CD14-positive monocyte (primary cell): Measurements from ENCODE around the gene PCA3. TPM values are rescaled to one million over a fixed set of nuclear protein-coding genes. Genes with fewer than 3 reads are reported as not detected.

Experiments
- DNase-seq, 3 donors: peaks; one replicate each; pipeline ENCODE4 v3.0.0-alpha.2; 2011 to 2022
- H2AFZ ChIP-seq: 2 replicates; pipeline ENCODE4 v1.6.0; 2012; ENCODE audit warnings: mild to moderate bottlenecking, low read depth, low read length, inconsistent platforms; ENCODE audit not compliant: insufficient read depth, poor library complexity, severe bottlenecking
- H3K27ac ChIP-seq, 2 donors: 1 replicate in 1 of 2; 2 replicates in 1 of 2; pipeline ENCODE4 v1.5.1; 2012 to 2013; ENCODE audit warnings: low read length in 2 of 2, control low read depth in 1 of 2, inconsistent platforms in 1 of 2, low read depth in 1 of 2, mild to moderate bottlenecking in 1 of 2
- H3K27me3 ChIP-seq, 2 donors: one replicate each; pipeline versions ENCODE4 v1.6.0 to v1.6.1; 2011 to 2013; ENCODE audit warnings: low read length in 2 of 2; ENCODE audit not compliant: control insufficient read depth in 2 of 2, insufficient read depth in 2 of 2
- H3K36me3 ChIP-seq, 2 donors: replicated peaks in 1 of 2; 1 replicate in 1 of 2; 2 replicates in 1 of 2; pipeline versions ENCODE4 v1.5.1 to v1.6.1; 2012 to 2013; ENCODE audit warnings: low read length in 2 of 2, control low read depth in 1 of 2, inconsistent platforms in 1 of 2, mild to moderate bottlenecking in 1 of 2; ENCODE audit not compliant: insufficient read depth in 2 of 2, control insufficient read depth in 1 of 2
- H3K4me1 ChIP-seq, 2 donors: 1 replicate in 1 of 2; 2 replicates in 1 of 2; pipeline versions ENCODE4 v1.5.1 to v1.6.1; 2012 to 2013; ENCODE audit warnings: low read length in 2 of 2, control low read depth in 1 of 2, inconsistent platforms in 1 of 2, mild to moderate bottlenecking in 1 of 2, moderate library complexity in 1 of 2; ENCODE audit not compliant: insufficient read depth in 2 of 2, control insufficient read depth in 1 of 2
- H3K4me2 ChIP-seq: replicated peaks from 2 replicates; pipeline ENCODE3; 2012; ENCODE audit warnings: low read length, moderate library complexity, mild to moderate bottlenecking; ENCODE audit not compliant: poor library complexity, severe bottlenecking; ENCODE audit errors: extremely low read depth
- H3K4me3 ChIP-seq, 3 experiments: fragments of 200-600 bp in 1 of 3; sonication (generic) in 1 of 3; replicated peaks in 1 of 3; 1 replicate in 2 of 3; 2 replicates in 1 of 3; pipeline ENCODE4 v1.5.1; 2011 to 2013; ENCODE audit warnings: low read length in 3 of 3, mild to moderate bottlenecking in 3 of 3, control low read depth in 2 of 3, low read depth in 2 of 3, inconsistent platforms in 1 of 3, moderate library complexity in 1 of 3
- H3K79me2 ChIP-seq: 2 replicates; pipeline ENCODE4 v1.6.0; 2012; ENCODE audit warnings: mild to moderate bottlenecking, control low read depth, inconsistent platforms, low read length, moderate library complexity; ENCODE audit not compliant: insufficient read depth
- H3K9ac ChIP-seq: 2 replicates; pipeline ENCODE4 v1.6.0; 2017; ENCODE audit warnings: low read length, mild to moderate bottlenecking; ENCODE audit not compliant: insufficient read depth, poor library complexity, severe bottlenecking
- H3K9me3 ChIP-seq, 2 donors: replicated peaks in 1 of 2; 1 replicate in 1 of 2; 2 replicates in 1 of 2; pipeline versions ENCODE4 v1.5.1 to v1.6.1; 2012 to 2013; ENCODE audit warnings: low read length in 2 of 2, control low read depth in 1 of 2; ENCODE audit not compliant: control insufficient read depth in 1 of 2, insufficient read depth in 1 of 2
- H4K20me1 ChIP-seq: 2 replicates; pipeline ENCODE4 v1.6.0; 2012; ENCODE audit warnings: mild to moderate bottlenecking, low read length, control low read depth, moderate library complexity; ENCODE audit not compliant: insufficient read depth
- H3K27ac Mint-ChIP-seq, 7 donors: one replicate each; pipeline ENCODE4 v1.8.0; 2020; ENCODE audit warnings: mild to moderate bottlenecking in 7 of 7, mixed read lengths in 7 of 7, moderate library complexity in 6 of 7, inconsistent platforms in 2 of 7
- H3K27me3 Mint-ChIP-seq, 3 donors: one replicate each; pipeline ENCODE4 v1.8.0; 2021 to 2022; ENCODE audit warnings: low read depth in 3 of 3, mild to moderate bottlenecking in 3 of 3, mixed read lengths in 3 of 3, moderate library complexity in 3 of 3, inconsistent platforms in 1 of 3
- H3K36me3 Mint-ChIP-seq, 2 donors: one replicate each; pipeline ENCODE4 v1.8.0; 2020; ENCODE audit warnings: mixed read lengths in 2 of 2, inconsistent platforms in 1 of 2, mild to moderate bottlenecking in 1 of 2
- H3K4me1 Mint-ChIP-seq: one replicate; pipeline ENCODE4 v1.8.0; 2020; ENCODE audit warnings: mild to moderate bottlenecking, mixed read lengths
- H3K4me3 Mint-ChIP-seq, 2 donors: one replicate each; pipeline ENCODE4 v1.8.0; 2020; ENCODE audit warnings: mild to moderate bottlenecking in 2 of 2, mixed read lengths in 2 of 2, moderate library complexity in 1 of 2
- H3K9me3 Mint-ChIP-seq, 7 donors: one replicate each; pipeline ENCODE4 v1.8.0; 2020 to 2022; ENCODE audit warnings: mixed read lengths in 7 of 7, mild to moderate bottlenecking in 6 of 7, moderate library complexity in 6 of 7, inconsistent platforms in 2 of 7
- WGBS: methylation state at CpG from one replicate; pipeline ENCODE4 v1.1.5; 2013; ENCODE audit warnings: missing lambda C conversion rate; ENCODE audit not compliant: insufficient coverage; 5-methylcytosine and 5-hydroxymethylcytosine counted together
- intact Hi-C, 2 donors: fragments of 100-400 bp; cut with micrococcal nuclease; formaldehyde crosslinking; loops; one replicate each; pipeline versions ENCODE4 v1.15.0 to v1.15.1; 2023
- polyA minus RNA-seq: library from RNA; depleted of rRNA, polyadenylated mRNA; stranded (reverse); fragments of >200 nt; gene quantifications from 2 replicates; pipeline ENCODE4 v1.2.3, GENCODE V29; 2012
- polyA plus RNA-seq, 3 donors: library from polyadenylated mRNA; depleted of rRNA in 1 of 3; unstranded in 2 of 3; stranded (reverse) in 1 of 3; fragments of 300-500 nt in 2 of 3; fragments of >200 nt in 1 of 3; fragmentation: Illumina TruSeq in 2 of 3; gene quantifications; 1 replicate in 2 of 3; 2 replicates in 1 of 3; pipeline ENCODE4 v1.2.3, GENCODE V29; 2012 to 2021
- total RNA-seq, 12 experiments: library from RNA in 1 of 12; stranded (reverse) in 1 of 12; fragments of 120-200 nt in 1 of 12; gene quantifications; one replicate each; pipeline ENCODE4 v1.2.4 and lab custom pipeline; 2013 to 2026; ENCODE audit warnings: mixed read lengths in 6 of 12, inconsistent platforms in 1 of 12
- TF ChIP-seq, protein P1 (sequence below): fragments of 200-600 bp; IDR thresholded peaks from one replicate; pipeline ENCODE4 v1.8.0; 2022; ENCODE audit warnings: antibody characterized with exemption, mild to moderate bottlenecking

The PCA3 gene
- 0.04 TPM for total RNA-seq (2013)
- under 1 TPM in 1 of 3 donors, not detected in 2; 0.04 TPM for polyA plus RNA-seq
- not detected in 2 replicates for polyA minus RNA-seq
- total RNA-seq (lab: John Stamatoyannopoulos, UW): 0 to 5.9 (median 0.12) reads per million in 11 experiments

DNA sequence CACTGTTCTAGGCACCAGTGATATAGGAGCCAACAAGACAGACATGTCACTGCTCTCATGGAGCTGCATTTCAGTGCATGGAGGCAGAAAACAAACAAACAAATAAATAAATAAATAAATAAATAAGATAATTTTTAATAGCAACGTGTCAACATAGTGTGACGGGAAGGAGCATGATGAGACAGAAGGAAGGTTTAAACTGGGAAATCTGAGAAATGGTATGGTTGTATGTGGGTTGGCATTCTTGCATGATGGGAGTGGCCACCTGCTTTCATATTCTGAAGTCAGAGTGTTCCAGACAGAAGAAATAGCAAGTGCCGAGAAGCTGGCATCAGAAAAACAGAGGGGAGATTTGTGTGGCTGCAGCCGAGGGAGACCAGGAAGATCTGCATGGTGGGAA lies at the start of gene PCA3:
Gene PCA3, plus strand, starts transcription at position 301 of the 400 bp plus-strand sequence.
- Histone ChIP-seq H3K4me1 (peaks cover 0 to 5% of the 10 kb centered on the region in 2 donors), H3K4me2 (no peak within 1 kb of the TSS), H3K36me3 (no peaks in the 10 kb centered on the region), H2AFZ (no peak within 1 kb of the TSS), H3K27me3 (no peaks in the 10 kb centered on the region), H3K27ac (no peak within 1 kb of the TSS), H3K9ac (no peak within 1 kb of the TSS), H4K20me1 (no peaks in the 10 kb centered on the region), H3K9me3 (no peaks in the 10 kb centered on the region), H3K4me3 (no peak within 1 kb of the TSS), H3K79me2 (no peaks in the 10 kb centered on the region)
- Mint-ChIP-seq H3K4me1 (peaks cover 9% of the 10 kb centered on the region), H3K9me3 (peaks cover 0 to 2% (median 0%) of the 10 kb centered on the region in 7 donors), H3K4me3 (no peak within 1 kb of the TSS), H3K27me3 (peaks cover 1 to 4% (median 4%) of the 10 kb centered on the region in 3 donors), H3K27ac (no peak within 1 kb of the TSS), H3K36me3 (no peaks in the 10 kb centered on the region)
- WGBS: 100% methylated on average over 3 of the region's 4 CpGs
- TF ChIP-seq, protein P1, sequence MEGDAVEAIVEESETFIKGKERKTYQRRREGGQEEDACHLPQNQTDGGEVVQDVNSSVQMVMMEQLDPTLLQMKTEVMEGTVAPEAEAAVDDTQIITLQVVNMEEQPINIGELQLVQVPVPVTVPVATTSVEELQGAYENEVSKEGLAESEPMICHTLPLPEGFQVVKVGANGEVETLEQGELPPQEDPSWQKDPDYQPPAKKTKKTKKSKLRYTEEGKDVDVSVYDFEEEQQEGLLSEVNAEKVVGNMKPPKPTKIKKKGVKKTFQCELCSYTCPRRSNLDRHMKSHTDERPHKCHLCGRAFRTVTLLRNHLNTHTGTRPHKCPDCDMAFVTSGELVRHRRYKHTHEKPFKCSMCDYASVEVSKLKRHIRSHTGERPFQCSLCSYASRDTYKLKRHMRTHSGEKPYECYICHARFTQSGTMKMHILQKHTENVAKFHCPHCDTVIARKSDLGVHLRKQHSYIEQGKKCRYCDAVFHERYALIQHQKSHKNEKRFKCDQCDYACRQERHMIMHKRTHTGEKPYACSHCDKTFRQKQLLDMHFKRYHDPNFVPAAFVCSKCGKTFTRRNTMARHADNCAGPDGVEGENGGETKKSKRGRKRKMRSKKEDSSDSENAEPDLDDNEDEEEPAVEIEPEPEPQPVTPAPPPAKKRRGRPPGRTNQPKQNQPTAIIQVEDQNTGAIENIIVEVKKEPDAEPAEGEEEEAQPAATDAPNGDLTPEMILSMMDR: no peak
- intact Hi-C loops: no loop called here
- no peak for DNase-seq

DNA sequence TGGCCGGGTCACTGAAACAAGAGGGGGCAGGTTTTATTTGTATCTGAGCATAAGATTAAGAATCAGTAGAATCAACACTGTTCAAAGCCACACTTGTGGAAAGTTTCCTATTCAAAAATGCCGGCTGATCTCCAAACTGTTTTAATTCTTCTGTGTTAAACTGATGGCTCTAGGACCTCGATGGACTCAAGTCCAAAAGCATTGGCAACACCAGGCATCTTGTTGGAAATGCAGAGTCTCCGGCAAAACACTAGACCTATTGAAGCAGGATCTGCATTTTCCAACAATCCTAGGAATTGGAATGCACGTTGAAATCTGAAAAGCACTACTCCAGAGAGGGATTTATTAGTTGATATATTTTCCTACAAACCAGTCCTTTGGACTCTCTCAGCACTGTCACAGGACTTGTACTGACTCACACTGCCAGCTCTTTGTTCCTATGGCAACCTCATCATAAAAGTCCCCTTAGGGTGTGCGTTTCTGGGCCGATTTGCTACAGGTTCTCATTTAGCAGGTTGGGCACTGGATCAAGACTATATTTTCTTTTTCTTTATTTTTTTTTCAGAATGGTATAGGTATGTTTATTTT lies 48.1 kb upstream of the PCA3 start:
- 100% methylated on average over 2 of the region's 7 CpGs for WGBS

More for the DNA sequence above, 48.1 kb upstream of the PCA3 start:
- Histone ChIP-seq H3K4me1 (peaks cover 6 to 8% of the 10 kb centered on the region in 2 donors), H3K27me3 (no peaks in the 10 kb centered on the region), H3K4me2 (no peak overlapping the region), H4K20me1 (no peaks in the 10 kb centered on the region), H3K9ac (no peak overlapping the region), H3K27ac (no peak overlapping the region), H3K36me3 (no peaks in the 10 kb centered on the region), H3K4me3 (no peak overlapping the region), H2AFZ (no peak overlapping the region), H3K79me2 (no peaks in the 10 kb centered on the region), H3K9me3 (no peaks in the 10 kb centered on the region)
- peaks cover 6 to 8% (median 7%) of the 10 kb centered on the region in 3 donors for H3K27me3 Mint-ChIP-seq
- H3K27ac Mint-ChIP-seq: no peak overlapping the region
- no peaks in the 10 kb centered on the region for H3K9me3 Mint-ChIP-seq
- no peak for DNase-seq
- no peak overlapping the region for H3K4me3 Mint-ChIP-seq
- H3K36me3 Mint-ChIP-seq: no peaks in the 10 kb centered on the region
- TF ChIP-seq, protein P1: no peak
- intact Hi-C loops: no loop called here
- peaks cover 14% of the 10 kb centered on the region for H3K4me1 Mint-ChIP-seq
